ENCODE data around the gene MCOLN2.

Gene MCOLN2

DNA sequence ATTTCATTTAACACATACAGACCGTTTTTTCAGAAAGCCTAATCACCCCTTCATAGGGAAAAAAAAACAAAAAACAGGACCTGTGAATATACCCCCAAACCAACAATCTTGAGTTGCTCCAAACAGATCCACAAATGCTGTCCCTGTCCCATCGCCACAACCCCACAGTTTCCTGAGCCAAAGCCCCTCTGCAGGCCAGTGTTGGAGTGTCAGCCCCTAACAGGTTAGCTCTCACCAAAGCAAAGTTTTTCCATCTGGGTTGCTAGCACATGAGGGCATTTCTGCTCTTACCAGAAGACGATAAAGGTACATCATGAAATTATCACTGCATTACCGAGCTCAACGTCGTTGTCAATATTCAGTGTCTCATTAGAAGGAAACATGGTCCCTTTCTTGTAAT lies 40.8 kb downstream of the MCOLN2 start:
- no peak overlapping the region for H3K4me3 ChIP-seq (ENCODE audit: low read depth, low read length)
- TF ChIP-seq CTCF (IDR thresholded peaks at IDR 0.05; ENCODE audit: low read depth, low read length), result no peak

GRCh38 chr1:84949664-84950063 lies 47.2 kb downstream of the MCOLN2 start:
- Histone ChIP-seq H3K27me3 (peaks cover 5% of the 10 kb centered on the region; the same call in 1 of the 2 replicates), H3K4me3 (ENCODE audit: low read depth, low read length) (no peak overlapping the region), H3K4me1 (no peaks in the 10 kb centered on the region), H3K9me3 (no peaks in the 10 kb centered on the region), H3K36me3 (no peaks in the 10 kb centered on the region)
- DNase-seq, result no peak
- no peak for TF ChIP-seq CTCF (IDR thresholded peaks at IDR 0.05; ENCODE audit: low read depth, low read length)

More for the DNA sequence above, 40.8 kb downstream of the MCOLN2 start:
- Histone ChIP-seq H3K36me3 (no peaks in the 10 kb centered on the region), H3K4me1 (no peaks in the 10 kb centered on the region), H3K9me3 (no peaks in the 10 kb centered on the region), H3K27me3 (peaks cover 5% of the 10 kb centered on the region)
- DNase-seq, result no peak

- Histone ChIP-seq H3K36me3 (no peaks in the 10 kb centered on the region), H3K27me3 (peaks cover 5% of the 10 kb centered on the region; the same call in 1 of the 2 replicates), H3K4me1 (no peaks in the 10 kb centered on the region), H3K9me3 (no peaks in the 10 kb centered on the region), H3K4me3 (ENCODE audit: low read depth, low read length) (no peak overlapping the region)
- no peak for DNase-seq
- no peak for TF ChIP-seq CTCF (IDR thresholded peaks at IDR 0.05; ENCODE audit: low read depth, low read length)
Measured at GRCh38 chr1:84947536-84948410, 49.1 kb downstream of the MCOLN2 start.

- no peak overlapping the region for H3K4me3 ChIP-seq (ENCODE audit: low read depth, low read length)
- no peak for DNase-seq
- no peaks in the 10 kb centered on the region for H3K27me3 ChIP-seq
- H3K9me3 ChIP-seq, result no peaks in the 10 kb centered on the region
- no peaks in the 10 kb centered on the region for H3K36me3 ChIP-seq
- no peak for TF ChIP-seq CTCF (IDR thresholded peaks at IDR 0.05; ENCODE audit: low read depth, low read length)
- no peaks in the 10 kb centered on the region for H3K4me1 ChIP-seq
Measured at GRCh38 chr1:84946631-84947030, 50.3 kb downstream of the MCOLN2 start.

- Histone ChIP-seq H3K27me3 (no peaks in the 10 kb centered on the region), H3K4me3 (ENCODE audit: low read depth, low read length) (peak overlapping the region; percentile 48), H3K36me3 (no peaks in the 10 kb centered on the region), H3K4me1 (no peaks in the 10 kb centered on the region), H3K9me3 (no peaks in the 10 kb centered on the region)
- TF ChIP-seq CTCF (IDR thresholded peaks at IDR 0.05; ENCODE audit: low read depth, low read length), result peak; percentile 74
- peak; percentile 61 for DNase-seq
Measured at GRCh38 chr1:84944767-84945486, 52.0 kb downstream of the MCOLN2 start.

GRCh38 chr1:84941843-84942242 lies 55.1 kb downstream of the MCOLN2 start:
- no peak for TF ChIP-seq CTCF (IDR thresholded peaks at IDR 0.05; ENCODE audit: low read depth, low read length)
- Histone ChIP-seq H3K36me3 (no peaks in the 10 kb centered on the region), H3K4me1 (no peaks in the 10 kb centered on the region), H3K27me3 (no peaks in the 10 kb centered on the region), H3K4me3 (ENCODE audit: low read depth, low read length) (no peak overlapping the region), H3K9me3 (no peaks in the 10 kb centered on the region)
- no peak for DNase-seq

All from BE2C (cell line).